Measurements from ENCODE around the gene TSPO. TPM values are rescaled to one million over a fixed set of nuclear protein-coding genes. Genes with fewer than 3 reads are reported as not detected.

The TSPO gene
- total and polyA plus RNA-seq, 2 of the 13 experiments (the other 11 are each of a cell fraction or from before 2014, with no cell fraction given), result 0.46 to 1.4 TPM

DNA sequence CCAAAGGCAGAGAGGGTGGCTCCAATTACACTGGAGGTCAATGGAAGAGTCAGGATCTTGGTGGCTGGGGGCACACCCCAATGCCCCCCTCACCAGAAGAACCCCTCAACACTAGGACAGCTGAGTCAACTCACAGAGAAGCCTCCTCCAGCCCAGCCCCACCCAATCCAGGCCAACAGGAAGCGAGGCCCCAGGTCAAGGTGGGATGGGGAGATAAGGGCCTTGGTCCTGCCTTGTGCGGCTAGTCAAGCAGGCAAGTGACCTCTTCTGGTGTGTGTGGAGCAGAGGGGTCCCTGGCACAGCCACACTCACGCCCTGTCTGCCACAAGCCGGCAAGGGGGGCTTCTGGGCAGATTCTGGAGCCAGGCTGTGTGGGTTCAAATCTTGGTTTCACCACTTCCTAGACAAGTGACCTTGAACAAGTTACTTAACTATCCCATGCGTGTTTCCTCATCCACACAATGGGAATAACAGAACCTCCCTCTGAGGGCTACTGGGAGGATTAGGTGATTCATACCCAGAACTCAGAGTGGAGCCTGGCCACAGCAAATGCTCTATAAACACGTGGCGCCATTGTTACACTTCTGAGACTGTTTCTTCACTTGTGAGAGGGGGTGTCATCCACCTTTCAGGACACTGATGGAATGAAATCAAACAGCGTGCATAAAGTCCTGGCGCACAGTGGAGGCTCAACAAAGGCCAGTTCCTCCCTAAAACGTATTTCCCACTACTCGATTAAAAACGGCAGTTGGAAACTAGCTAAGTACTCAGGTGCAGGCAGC is 32.3 kb downstream of the TSPO start (continued):
- TF ChIP-seq NR2F6 (IDR thresholded peaks at IDR 0.05) (no peak), NR2F6 (CRISPR knock-in tag; IDR thresholded peaks at IDR 0.05) (no peak), SAP130 (CRISPR knock-in tag; IDR thresholded peaks at IDR 0.05; ENCODE audit: low read depth) (peak; percentile 28; the same call in 1 of the 2 replicates), THAP7 (CRISPR knock-in tag; IDR thresholded peaks at IDR 0.05) (no peak), PHB2 (IDR thresholded peaks at IDR 0.05; ENCODE audit: partially characterized antibody) (no peak)
- TF ChIP-seq, protein P1, sequence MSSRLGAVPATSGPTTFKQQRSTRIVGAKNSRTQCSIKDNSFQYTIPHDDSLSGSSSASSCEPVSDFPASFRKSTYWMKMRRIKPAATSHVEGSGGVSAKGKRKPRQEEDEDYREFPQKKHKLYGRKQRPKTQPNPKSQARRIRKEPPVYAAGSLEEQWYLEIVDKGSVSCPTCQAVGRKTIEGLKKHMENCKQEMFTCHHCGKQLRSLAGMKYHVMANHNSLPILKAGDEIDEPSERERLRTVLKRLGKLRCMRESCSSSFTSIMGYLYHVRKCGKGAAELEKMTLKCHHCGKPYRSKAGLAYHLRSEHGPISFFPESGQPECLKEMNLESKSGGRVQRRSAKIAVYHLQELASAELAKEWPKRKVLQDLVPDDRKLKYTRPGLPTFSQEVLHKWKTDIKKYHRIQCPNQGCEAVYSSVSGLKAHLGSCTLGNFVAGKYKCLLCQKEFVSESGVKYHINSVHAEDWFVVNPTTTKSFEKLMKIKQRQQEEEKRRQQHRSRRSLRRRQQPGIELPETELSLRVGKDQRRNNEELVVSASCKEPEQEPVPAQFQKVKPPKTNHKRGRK (CRISPR knock-in tag; IDR thresholded peaks at IDR 0.05), result no peak

DNA sequence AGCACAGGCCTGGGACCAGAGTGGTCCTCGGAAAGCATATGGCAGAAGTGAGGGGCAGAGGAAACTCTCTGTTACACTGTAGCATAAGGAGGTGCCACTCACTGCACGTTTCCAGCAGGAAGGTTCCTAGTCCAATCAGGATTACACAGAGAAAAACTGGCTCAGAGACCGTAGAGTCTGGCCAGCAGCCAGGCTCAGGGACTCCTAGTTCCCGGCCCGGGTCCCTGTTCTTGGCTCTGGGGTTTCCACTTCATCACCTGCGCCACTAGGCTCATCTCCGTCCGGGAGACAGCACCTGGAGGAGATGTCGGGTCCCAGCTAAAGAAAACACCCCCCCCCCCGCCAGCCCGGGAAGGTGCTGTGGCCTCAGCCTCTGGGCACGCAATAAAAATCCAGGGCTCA is 34.5 kb downstream of the TSPO start:
- H3K9me3 ChIP-seq (ENCODE audit: low read length), result peaks cover 4% of the 10 kb centered on the region
- intact Hi-C loops (cut with micrococcal nuclease; ENCODE audit: unreplicated experiment) (no loop called here), in situ Hi-C loops (cut with HindIII; ENCODE audit: extremely low pct_ligation_motif_present, low pct_unique_long_range_greater_than_20kb) (no loop called here)
- H3K27ac ChIP-seq (ENCODE audit: extremely low read length, insufficient read depth, low read length), result peak overlapping the region; percentile 79
- H3K79me2 ChIP-seq (ENCODE audit: insufficient read depth, low read length), result peaks cover 14% of the 10 kb centered on the region
- H4K20me1 ChIP-seq (ENCODE audit: insufficient read depth, low read length), result no peaks in the 10 kb centered on the region
- H3K27me3 ChIP-seq (ENCODE audit: control insufficient read depth in 1 of 2, insufficient read depth in 2 of 2, low read length in 2 of 2), result no peaks in the 10 kb centered on the region
- POLR2A ChIA-PET, result no interaction called here
- H3K4me2 ChIP-seq (ENCODE audit: low read depth, low read length), result peak overlapping the region; percentile 96
- peak overlapping the region; percentile 85 for H3K9ac ChIP-seq (ENCODE audit: insufficient read depth, low read depth, low read length)
- ATAC-seq, result peak; percentile 21
- no peak overlapping the region for H2AFZ ChIP-seq (ENCODE audit: low read length)
- peaks cover 48% of the 10 kb centered on the region for H3K4me1 ChIP-seq (ENCODE audit: insufficient read depth, low read length)
- BruUV-seq (replicated peaks), result no TSS peak
- peak; percentile 23 for FAIRE-seq
- peak; percentile 45 for DNase-seq (ENCODE audit: low spot score)
- peaks cover under 1 to 3% of the 10 kb centered on the region in 2 experiments; a peak in 2 of 5 replicates for H3K36me3 ChIP-seq (replicated peaks in 1 of 2; ENCODE audit: control insufficient read depth in 1 of 2, insufficient read depth in 2 of 2, low read length in 2 of 2)
- peak overlapping the region; percentile 79 to 85 (median 85) for H3K4me3 ChIP-seq (replicated peaks in 1 of 3; ENCODE audit: insufficient read depth in 1 of 3, low read depth in 2 of 3, low read length in 3 of 3)
- 8% methylated on average over 5 of the region's 12 CpGs for WGBS (ENCODE audit: low lambda C conversion rate)
- CTCF ChIA-PET (ENCODE audit: low intra/inter-chr PET ratio, low total read pairs), result no interaction called here
- TF ChIP-seq, protein P2, sequence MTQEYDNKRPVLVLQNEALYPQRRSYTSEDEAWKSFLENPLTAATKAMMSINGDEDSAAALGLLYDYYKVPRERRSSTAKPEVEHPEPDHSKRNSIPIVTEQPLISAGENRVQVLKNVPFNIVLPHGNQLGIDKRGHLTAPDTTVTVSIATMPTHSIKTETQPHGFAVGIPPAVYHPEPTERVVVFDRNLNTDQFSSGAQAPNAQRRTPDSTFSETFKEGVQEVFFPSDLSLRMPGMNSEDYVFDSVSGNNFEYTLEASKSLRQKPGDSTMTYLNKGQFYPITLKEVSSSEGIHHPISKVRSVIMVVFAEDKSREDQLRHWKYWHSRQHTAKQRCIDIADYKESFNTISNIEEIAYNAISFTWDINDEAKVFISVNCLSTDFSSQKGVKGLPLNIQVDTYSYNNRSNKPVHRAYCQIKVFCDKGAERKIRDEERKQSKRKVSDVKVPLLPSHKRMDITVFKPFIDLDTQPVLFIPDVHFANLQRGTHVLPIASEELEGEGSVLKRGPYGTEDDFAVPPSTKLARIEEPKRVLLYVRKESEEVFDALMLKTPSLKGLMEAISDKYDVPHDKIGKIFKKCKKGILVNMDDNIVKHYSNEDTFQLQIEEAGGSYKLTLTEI (CRISPR knock-in tag; conservative IDR thresholded peaks at IDR 0.05), result no peak
- TF ChIP-seq SAP130 (CRISPR knock-in tag; IDR thresholded peaks at IDR 0.05; ENCODE audit: low read depth), result peak; percentile 34; the same call in 1 of the 2 replicates
- TF ChIP-seq SNAPC4 (CRISPR knock-in tag; IDR thresholded peaks at IDR 0.05), result no peak
- 0 out of 2 replicates have a peak, but pooled peaks have one; percentile 1 for TF ChIP-seq THAP7 (CRISPR knock-in tag; IDR thresholded peaks at IDR 0.05)
- no peak for TF ChIP-seq MLX (CRISPR knock-in tag; IDR thresholded peaks at IDR 0.05)
- no peak for TF ChIP-seq ZNF256 (CRISPR knock-in tag; conservative IDR thresholded peaks at IDR 0.05)
- TF ChIP-seq POLR2A (IDR thresholded peaks at IDR 0.05; ENCODE audit: insufficient read depth in 1 of 2, low read depth in 2 of 2, low read length in 2 of 2), result 0 out of 4 replicates have a peak, but pooled peaks of 1 of the 2 experiments have one; percentile 8

All from HepG2 (cell line).